Central memory CD8-positive, alpha-beta T cell (primary cell): Measurements from ENCODE around the gene FAM83G.

Experiments used
- ATAC-seq: fragments of 150-1000 bp; cut with Tn5 transposase; replicated peaks from 2 replicates; pipeline ENCODE4 v1.10.0; 2022; ENCODE audit warnings: mild to moderate bottlenecking, moderate FRiP score, moderate number of reproducible peaks; ENCODE audit not compliant: poor library complexity, severe bottlenecking; ENCODE audit errors: extremely low read depth
- DNase-seq, 2 donors: peaks; one replicate each; pipeline ENCODE4 v3.0.0; 2021; ENCODE audit warnings: low spot score in 2 of 2
- H3K27ac Mint-ChIP-seq: one replicate; pipeline ENCODE4 v1.8.0; 2022; ENCODE audit warnings: low read depth, mild to moderate bottlenecking, moderate library complexity, mixed read lengths
- H3K27me3 Mint-ChIP-seq: one replicate; pipeline ENCODE4 v1.8.0; 2022; ENCODE audit warnings: mixed read lengths
- H3K36me3 Mint-ChIP-seq: one replicate; pipeline ENCODE4 v1.8.0; 2022; ENCODE audit warnings: mild to moderate bottlenecking, moderate library complexity, mixed read lengths; ENCODE audit not compliant: insufficient read depth
- H3K4me1 Mint-ChIP-seq: one replicate; pipeline ENCODE4 v1.8.0; 2022; ENCODE audit warnings: mixed read lengths
- H3K4me3 Mint-ChIP-seq: one replicate; pipeline ENCODE4 v1.8.0; 2022; ENCODE audit warnings: mild to moderate bottlenecking, moderate library complexity, mixed read lengths
- H3K9me3 Mint-ChIP-seq: one replicate; pipeline ENCODE4 v1.8.0; 2022; ENCODE audit warnings: mixed read lengths

FAM83G gene

GRCh38 chr17:18987862-18988545, 16.6 kb downstream of the FAM83G start:
- no peak overlapping the region for H3K27ac Mint-ChIP-seq
- no peak for DNase-seq
- ATAC-seq, result no peak
- peaks cover 8% of the 10 kb centered on the region for H3K36me3 Mint-ChIP-seq
- peaks cover 29% of the 10 kb centered on the region for H3K4me1 Mint-ChIP-seq
- no peak overlapping the region for H3K4me3 Mint-ChIP-seq
- no peaks in the 10 kb centered on the region for H3K9me3 Mint-ChIP-seq
- no peaks in the 10 kb centered on the region for H3K27me3 Mint-ChIP-seq

- DNase-seq (no peak), ATAC-seq (no peak)
- peaks cover 6% of the 10 kb centered on the region for H3K36me3 Mint-ChIP-seq
- no peak overlapping the region for H3K27ac Mint-ChIP-seq
- no peak overlapping the region for H3K4me3 Mint-ChIP-seq
- peaks cover 22% of the 10 kb centered on the region for H3K4me1 Mint-ChIP-seq
- no peaks in the 10 kb centered on the region for H3K9me3 Mint-ChIP-seq
- H3K27me3 Mint-ChIP-seq, result no peaks in the 10 kb centered on the region
These were observed 17.3 kb downstream of the FAM83G start for GRCh38 chr17:18987230-18987610.

GRCh38 chr17:18986541-18987229, 17.9 kb downstream of the FAM83G start:
- DNase-seq, result no peak
- Mint-ChIP-seq H3K4me3 (no peak overlapping the region), H3K9me3 (no peaks in the 10 kb centered on the region), H3K27me3 (no peaks in the 10 kb centered on the region), H3K4me1 (peaks cover 18% of the 10 kb centered on the region), H3K27ac (no peak overlapping the region), H3K36me3 (peaks cover 6% of the 10 kb centered on the region)
- no peak for ATAC-seq

GRCh38 chr17:18985475-18985874, 19.1 kb downstream of the FAM83G start:
- no peaks in the 10 kb centered on the region for H3K9me3 Mint-ChIP-seq

GRCh38 chr17:18984273-18985114, 20.1 kb downstream of the FAM83G start:
- H3K9me3 Mint-ChIP-seq, result no peaks in the 10 kb centered on the region
- DNase-seq (no peak), ATAC-seq (no peak)
- no peak overlapping the region for H3K27ac Mint-ChIP-seq
- H3K4me1 Mint-ChIP-seq, result peaks cover 13% of the 10 kb centered on the region
- no peaks in the 10 kb centered on the region for H3K27me3 Mint-ChIP-seq
- H3K36me3 Mint-ChIP-seq, result peaks cover 6% of the 10 kb centered on the region
- no peak overlapping the region for H3K4me3 Mint-ChIP-seq

More at GRCh38 chr17:18985475-18985874, 19.1 kb downstream of the FAM83G start:
- peaks cover 6% of the 10 kb centered on the region for H3K36me3 Mint-ChIP-seq
- peaks cover 18% of the 10 kb centered on the region for H3K4me1 Mint-ChIP-seq
- H3K27me3 Mint-ChIP-seq, result no peaks in the 10 kb centered on the region
- no peak overlapping the region for H3K27ac Mint-ChIP-seq
- ATAC-seq (no peak), DNase-seq (no peak)
- no peak overlapping the region for H3K4me3 Mint-ChIP-seq

- H3K4me3 Mint-ChIP-seq, result no peak overlapping the region
- H3K9me3 Mint-ChIP-seq, result no peaks in the 10 kb centered on the region
- ATAC-seq, result no peak
- H3K4me1 Mint-ChIP-seq, result no peaks in the 10 kb centered on the region
- peaks cover 8% of the 10 kb centered on the region for H3K36me3 Mint-ChIP-seq
- H3K27me3 Mint-ChIP-seq, result no peaks in the 10 kb centered on the region
- DNase-seq, result no peak
- no peak overlapping the region for H3K27ac Mint-ChIP-seq
These were observed 22.7 kb downstream of the FAM83G start for GRCh38 chr17:18981642-18982424.

GRCh38 chr17:18981335-18981641, 23.3 kb downstream of the FAM83G start:
- Mint-ChIP-seq H3K36me3 (peaks cover 8% of the 10 kb centered on the region), H3K9me3 (no peaks in the 10 kb centered on the region), H3K4me3 (no peak overlapping the region), H3K27ac (no peak overlapping the region), H3K4me1 (no peaks in the 10 kb centered on the region), H3K27me3 (no peaks in the 10 kb centered on the region)
- no peak for DNase-seq
- no peak for ATAC-seq

- no peaks in the 10 kb centered on the region for H3K27me3 Mint-ChIP-seq
- H3K36me3 Mint-ChIP-seq, result peaks cover 8% of the 10 kb centered on the region
- no peaks in the 10 kb centered on the region for H3K9me3 Mint-ChIP-seq
- no peak overlapping the region for H3K4me3 Mint-ChIP-seq
- no peak overlapping the region for H3K27ac Mint-ChIP-seq
- DNase-seq (no peak), ATAC-seq (no peak)
- no peaks in the 10 kb centered on the region for H3K4me1 Mint-ChIP-seq
These were observed 23.8 kb downstream of the FAM83G start for GRCh38 chr17:18980682-18981334.

GRCh38 chr17:18978655-18979054, 25.9 kb downstream of the FAM83G start:
- DNase-seq (no peak), ATAC-seq (no peak)
- Mint-ChIP-seq H3K27me3 (no peaks in the 10 kb centered on the region), H3K9me3 (no peaks in the 10 kb centered on the region), H3K4me3 (no peak overlapping the region), H3K36me3 (peaks cover 6% of the 10 kb centered on the region), H3K27ac (no peak overlapping the region), H3K4me1 (no peaks in the 10 kb centered on the region)

GRCh38 chr17:18978050-18978449, 26.5 kb downstream of the FAM83G start:
- no peaks in the 10 kb centered on the region for H3K9me3 Mint-ChIP-seq
- no peaks in the 10 kb centered on the region for H3K27me3 Mint-ChIP-seq

GRCh38 chr17:18977646-18978045, 26.9 kb downstream of the FAM83G start:
- H3K4me3 Mint-ChIP-seq, result no peak overlapping the region
- no peaks in the 10 kb centered on the region for H3K9me3 Mint-ChIP-seq
- H3K27me3 Mint-ChIP-seq, result no peaks in the 10 kb centered on the region
- no peak overlapping the region for H3K27ac Mint-ChIP-seq
- ATAC-seq (no peak), DNase-seq (no peak)
- peaks cover 8% of the 10 kb centered on the region for H3K36me3 Mint-ChIP-seq
- no peaks in the 10 kb centered on the region for H3K4me1 Mint-ChIP-seq

More at GRCh38 chr17:18978050-18978449, 26.5 kb downstream of the FAM83G start:
- H3K27ac Mint-ChIP-seq, result no peak overlapping the region
- H3K4me3 Mint-ChIP-seq, result no peak overlapping the region
- no peaks in the 10 kb centered on the region for H3K4me1 Mint-ChIP-seq
- peaks cover 8% of the 10 kb centered on the region for H3K36me3 Mint-ChIP-seq
- no peak for DNase-seq
- ATAC-seq, result no peak

- no peaks in the 10 kb centered on the region for H3K4me1 Mint-ChIP-seq
- H3K4me3 Mint-ChIP-seq, result no peak overlapping the region
- DNase-seq (no peak), ATAC-seq (no peak)
- H3K36me3 Mint-ChIP-seq, result peaks cover 8% of the 10 kb centered on the region
- H3K9me3 Mint-ChIP-seq, result no peaks in the 10 kb centered on the region
- H3K27me3 Mint-ChIP-seq, result no peaks in the 10 kb centered on the region
- H3K27ac Mint-ChIP-seq, result no peak overlapping the region
These were observed 27.5 kb downstream of the FAM83G start for GRCh38 chr17:18977021-18977420.
